Measurements from ENCODE around the gene HDLBP. TPM values are rescaled to one million over a fixed set of nuclear protein-coding genes. Genes with fewer than 3 reads are reported as not detected.

Gene HDLBP
- total RNA-seq, 6 donors from 2014 or later, result 339 to 691 (median 487) TPM

GRCh38 chr2:241265506-241265905, 50.0 kb downstream of the HDLBP start:
- Histone ChIP-seq H3K36me3 (peaks cover 25 to 82% (median 73%) of the 10 kb centered on the region in 4 donors), H3K4me3 (no peak overlapping the region), H3K27me3 (no peaks in the 10 kb centered on the region), H3K4me1 (peaks cover 11 to 25% (median 17%) of the 10 kb centered on the region in 4 donors), H3K9me3 (no peaks in the 10 kb centered on the region), H3K27ac (no peak overlapping the region)
- TF ChIP-seq POLR2A (IDR thresholded peaks at IDR 0.05) (no peak), POLR2AphosphoS5 (IDR thresholded peaks at IDR 0.05) (no peak)
- 89 to 99% methylated on average over 4 to 5 of the region's 5 CpGs for WGBS, 2 donors
- DNase-seq (no peak), ATAC-seq (ENCODE audit: low FRiP score in 2 of 2) (no peak)

- ATAC-seq (ENCODE audit: low FRiP score in 2 of 2) (no peak), DNase-seq (no peak)
- H3K27me3 ChIP-seq, result no peaks in the 10 kb centered on the region
- no peak overlapping the region for H3K27ac ChIP-seq
- H3K36me3 ChIP-seq, result peaks cover 31 to 98% (median 88%) of the 10 kb centered on the region in 4 donors
- peaks cover 0 to 6% (median 0%) of the 10 kb centered on the region in 4 donors for H3K4me1 ChIP-seq
- WGBS, 2 donors, result 95 to 97% methylated on average over 7 of the region's 7 CpGs
- no peaks in the 10 kb centered on the region for H3K9me3 ChIP-seq
- TF ChIP-seq, protein P1, sequence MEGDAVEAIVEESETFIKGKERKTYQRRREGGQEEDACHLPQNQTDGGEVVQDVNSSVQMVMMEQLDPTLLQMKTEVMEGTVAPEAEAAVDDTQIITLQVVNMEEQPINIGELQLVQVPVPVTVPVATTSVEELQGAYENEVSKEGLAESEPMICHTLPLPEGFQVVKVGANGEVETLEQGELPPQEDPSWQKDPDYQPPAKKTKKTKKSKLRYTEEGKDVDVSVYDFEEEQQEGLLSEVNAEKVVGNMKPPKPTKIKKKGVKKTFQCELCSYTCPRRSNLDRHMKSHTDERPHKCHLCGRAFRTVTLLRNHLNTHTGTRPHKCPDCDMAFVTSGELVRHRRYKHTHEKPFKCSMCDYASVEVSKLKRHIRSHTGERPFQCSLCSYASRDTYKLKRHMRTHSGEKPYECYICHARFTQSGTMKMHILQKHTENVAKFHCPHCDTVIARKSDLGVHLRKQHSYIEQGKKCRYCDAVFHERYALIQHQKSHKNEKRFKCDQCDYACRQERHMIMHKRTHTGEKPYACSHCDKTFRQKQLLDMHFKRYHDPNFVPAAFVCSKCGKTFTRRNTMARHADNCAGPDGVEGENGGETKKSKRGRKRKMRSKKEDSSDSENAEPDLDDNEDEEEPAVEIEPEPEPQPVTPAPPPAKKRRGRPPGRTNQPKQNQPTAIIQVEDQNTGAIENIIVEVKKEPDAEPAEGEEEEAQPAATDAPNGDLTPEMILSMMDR (IDR thresholded peaks at IDR 0.05), result no peak
- TF ChIP-seq EP300 (IDR thresholded peaks at IDR 0.05), result no peak
- TF ChIP-seq POLR2AphosphoS5 (IDR thresholded peaks at IDR 0.05), result no peak
- no peak for TF ChIP-seq POLR2A (IDR thresholded peaks at IDR 0.05)
- no peak overlapping the region for H3K4me3 ChIP-seq
Observed at GRCh38 chr2:241263061-241263460, 52.4 kb downstream of the HDLBP start.

DNA sequence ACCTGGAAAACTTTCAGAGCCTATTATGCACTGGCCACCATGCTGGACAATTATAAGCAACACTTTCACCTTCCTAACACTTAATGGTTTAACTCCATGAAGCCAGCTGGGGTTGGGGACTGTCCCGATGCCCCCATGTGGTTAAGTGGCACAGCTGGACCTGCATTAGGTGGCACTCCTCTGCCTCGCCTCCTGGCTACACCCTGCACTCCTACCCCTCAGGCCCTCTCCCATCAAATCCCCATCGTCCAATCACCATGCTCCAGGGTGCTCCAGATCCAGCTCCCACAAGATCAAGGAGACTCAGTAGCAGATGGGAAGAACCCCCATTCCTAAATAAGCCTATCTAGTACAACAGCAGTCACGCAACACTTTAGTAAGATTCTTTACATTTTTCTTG, 53.8 kb downstream of the HDLBP start:
- Histone ChIP-seq H3K27me3 (no peaks in the 10 kb centered on the region), H3K4me3 (no peak overlapping the region), H3K9me3 (no peaks in the 10 kb centered on the region), H3K36me3 (peaks cover 33 to 98% (median 88%) of the 10 kb centered on the region in 4 donors), H3K27ac (no peak overlapping the region), H3K4me1 (peaks cover 0 to 6% (median 0%) of the 10 kb centered on the region in 4 donors)
- ATAC-seq (ENCODE audit: low FRiP score in 2 of 2), result no peak
- TF ChIP-seq, protein P1 (IDR thresholded peaks at IDR 0.05), result no peak
- TF ChIP-seq POLR2AphosphoS5 (IDR thresholded peaks at IDR 0.05) (no peak), EP300 (IDR thresholded peaks at IDR 0.05) (no peak), POLR2A (IDR thresholded peaks at IDR 0.05) (no peak)
- DNase-seq, result no peak
- 79 to 88% methylated on average over 4 of the region's 4 CpGs for WGBS, 2 donors

- 82 to 91% methylated on average over 3 of the region's 3 CpGs for WGBS, 2 donors
- Histone ChIP-seq H3K27me3 (no peaks in the 10 kb centered on the region), H3K36me3 (peaks cover 40 to 98% (median 89%) of the 10 kb centered on the region in 4 donors), H3K4me3 (no peak overlapping the region), H3K9me3 (no peaks in the 10 kb centered on the region), H3K4me1 (peaks cover 0 to 6% (median 0%) of the 10 kb centered on the region in 4 donors), H3K27ac (no peak overlapping the region)
- TF ChIP-seq POLR2A (IDR thresholded peaks at IDR 0.05), result no peak
- no peak for TF ChIP-seq POLR2AphosphoS5 (IDR thresholded peaks at IDR 0.05)
- DNase-seq (no peak), ATAC-seq (ENCODE audit: low FRiP score in 2 of 2) (no peak)
Observed at GRCh38 chr2:241260911-241261310, 54.6 kb downstream of the HDLBP start.

GRCh38 chr2:241258505-241259280, 56.8 kb downstream of the HDLBP start:
- H3K4me3 ChIP-seq, result no peak overlapping the region
- H3K27ac ChIP-seq, result no peak overlapping the region
- no peaks in the 10 kb centered on the region for H3K27me3 ChIP-seq
- TF ChIP-seq POLR2AphosphoS5 (IDR thresholded peaks at IDR 0.05), result no peak
- TF ChIP-seq EP300 (IDR thresholded peaks at IDR 0.05), result no peak
- TF ChIP-seq, protein P1 (IDR thresholded peaks at IDR 0.05), result no peak
- TF ChIP-seq POLR2A (IDR thresholded peaks at IDR 0.05), result no peak
- H3K9me3 ChIP-seq, result no peaks in the 10 kb centered on the region
- DNase-seq (no peak), ATAC-seq (ENCODE audit: low FRiP score in 2 of 2) (no peak)
- H3K4me1 ChIP-seq, result peaks cover 0 to 6% (median 0%) of the 10 kb centered on the region in 4 donors
- 56 to 60% methylated on average over 8 of the region's 8 CpGs for WGBS, 2 donors
- H3K36me3 ChIP-seq, result peaks cover 45 to 98% (median 86%) of the 10 kb centered on the region in 4 donors

Measured in upper lobe of left lung (tissue), 6 donors.